ENCODE measurements around the gene PITPNC1. TPM values are rescaled to one million over a fixed set of nuclear protein-coding genes. Genes with fewer than 3 reads are reported as not detected.
A peak's percentile ranks its signal among the peaks of the same experiment; 100 is the strongest.
"Not testable (repeated sequence)": the region's sequence is repeated elsewhere in the genome, so short reads cannot be mapped to it uniquely, and the experiment has no call there.

PITPNC1 gene
- total RNA-seq, 6 donors from 2014 or later, result 8.5 to 23.3 (median 13.7) TPM

GRCh38 chr17:67422897-67423296, 45.8 kb downstream of the PITPNC1 start:
- WGBS, 2 donors, result 92 to 96% methylated on average over 4 of the region's 4 CpGs
- H3K4me3 ChIP-seq, result no peak overlapping the region
- ATAC-seq (ENCODE audit: low FRiP score in 2 of 2), result no peak
- no peaks in the 10 kb centered on the region for H3K9me3 ChIP-seq
- no peaks in the 10 kb centered on the region for H3K27me3 ChIP-seq
- no peak for TF ChIP-seq EP300 (IDR thresholded peaks at IDR 0.05)
- TF ChIP-seq POLR2AphosphoS5 (IDR thresholded peaks at IDR 0.05), result no peak
- TF ChIP-seq CTCF (IDR thresholded peaks at IDR 0.05), result no peak
- no peaks in the 10 kb centered on the region for H3K36me3 ChIP-seq
- peak overlapping the region; percentile 60 to 80 (median 74) for H3K27ac ChIP-seq
- DNase-seq, result no peak
- peaks cover 19 to 30% (median 26%) of the 10 kb centered on the region in 4 donors for H3K4me1 ChIP-seq

- no peak for ATAC-seq (ENCODE audit: low FRiP score in 2 of 2)
- WGBS, 2 donors, result 83 to 90% methylated on average over 5 of the region's 5 CpGs
- TF ChIP-seq POLR2A (IDR thresholded peaks at IDR 0.05) (no peak), CTCF (IDR thresholded peaks at IDR 0.05) (no peak), EP300 (IDR thresholded peaks at IDR 0.05) (no peak), POLR2AphosphoS5 (IDR thresholded peaks at IDR 0.05) (no peak)
Observed at GRCh38 chr17:67425571-67426160, 48.6 kb downstream of the PITPNC1 start.

GRCh38 chr17:67427424-67427823, 50.3 kb downstream of the PITPNC1 start:
- no peak for ATAC-seq (ENCODE audit: low FRiP score in 2 of 2)
- no peak overlapping the region for H3K27ac ChIP-seq
- TF ChIP-seq POLR2A (IDR thresholded peaks at IDR 0.05), result no peak
- no peak for TF ChIP-seq EP300 (IDR thresholded peaks at IDR 0.05)
- TF ChIP-seq CTCF (IDR thresholded peaks at IDR 0.05), result no peak
- TF ChIP-seq POLR2AphosphoS5 (IDR thresholded peaks at IDR 0.05), result no peak
- no peaks in the 10 kb centered on the region for H3K27me3 ChIP-seq
- H3K9me3 ChIP-seq, result no peaks in the 10 kb centered on the region
- peaks cover 8 to 24% (median 12%) of the 10 kb centered on the region in 4 donors for H3K4me1 ChIP-seq
- H3K36me3 ChIP-seq, result no peaks in the 10 kb centered on the region
- no peak for DNase-seq
- H3K4me3 ChIP-seq, result no peak overlapping the region
- WGBS, 2 donors, result 92 to 94% methylated on average over 4 of the region's 4 CpGs

More at GRCh38 chr17:67425571-67426160, 48.6 kb downstream of the PITPNC1 start:
- no peak for DNase-seq
- no peak overlapping the region for H3K4me3 ChIP-seq
- no peaks in the 10 kb centered on the region for H3K27me3 ChIP-seq
- peaks cover 17 to 30% (median 18%) of the 10 kb centered on the region in 4 donors for H3K4me1 ChIP-seq
- H3K36me3 ChIP-seq, result no peaks in the 10 kb centered on the region
- H3K27ac ChIP-seq, result no peak overlapping the region
- H3K9me3 ChIP-seq, result no peaks in the 10 kb centered on the region

DNA sequence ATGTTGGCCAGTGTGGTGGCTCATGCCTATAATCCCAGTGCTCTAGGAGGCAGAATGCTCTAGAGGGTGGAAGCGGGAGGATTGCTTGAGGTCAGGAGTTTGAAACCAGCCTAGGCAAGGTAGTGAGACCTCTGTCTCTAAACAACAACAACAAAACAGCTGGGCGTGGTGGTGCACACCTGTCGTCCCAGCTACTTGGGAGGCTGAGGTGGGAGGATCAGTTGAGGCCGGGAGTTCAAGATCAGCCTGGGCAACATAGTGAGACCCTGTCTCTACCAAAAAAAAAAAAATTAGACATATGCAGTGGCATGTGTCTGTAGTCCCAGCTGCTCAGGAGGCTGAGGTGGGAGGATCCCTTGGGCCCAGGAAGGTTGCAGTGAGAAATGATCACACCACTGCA, 53.4 kb downstream of the PITPNC1 start:
- Histone ChIP-seq H3K4me1 (peaks cover 30 to 42% (median 31%) of the 10 kb centered on the region in 4 donors), H3K27ac (peak overlapping the region in 1 of 4 donors; percentile 75)
- not testable (repeated sequence) for H3K4me3 ChIP-seq; H3K36me3 ChIP-seq; ATAC-seq (ENCODE audit: low FRiP score in 2 of 2); DNase-seq; H3K9me3 ChIP-seq; H3K27me3 ChIP-seq
- 98 to 100% methylated on average over 4 of the region's 4 CpGs for WGBS, 2 donors

DNA sequence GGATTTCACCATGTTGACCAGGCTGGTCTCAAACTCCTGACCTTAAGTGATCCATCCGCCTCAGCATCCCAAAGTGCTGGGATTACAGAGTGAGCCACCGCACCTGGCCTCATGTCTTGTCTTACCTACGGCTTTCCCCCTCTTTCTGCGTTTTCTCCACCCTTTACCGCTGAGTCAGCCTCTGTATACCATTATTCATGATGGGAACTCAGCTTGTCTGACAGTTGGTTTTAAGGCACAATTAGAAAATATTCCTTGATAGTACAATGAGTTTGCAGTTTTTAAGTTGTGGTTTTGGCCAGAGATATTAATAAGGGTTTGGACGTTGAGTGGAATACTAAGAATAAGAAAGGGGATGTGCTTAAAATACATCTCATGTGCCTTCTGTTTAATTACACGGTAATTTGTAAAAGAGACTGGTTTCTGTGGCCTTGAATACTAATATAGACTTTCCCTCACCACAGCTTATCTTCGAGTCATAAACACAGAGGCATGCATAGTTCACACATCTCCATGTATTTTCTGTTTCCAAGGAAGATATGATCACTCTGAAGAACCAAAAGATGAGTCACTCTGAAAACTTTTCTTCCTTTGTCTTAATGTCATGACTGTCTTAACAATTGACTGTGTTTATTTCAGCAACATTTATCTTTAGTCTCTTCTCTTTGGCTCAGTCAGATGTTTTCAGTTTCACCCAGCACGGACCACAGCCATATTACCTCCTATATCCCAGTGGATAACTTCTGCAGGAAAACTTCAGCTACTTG, 54.4 kb downstream of the PITPNC1 start:
- 46 to 59% methylated on average over 9 of the region's 9 CpGs for WGBS, 2 donors
- no peaks in the 10 kb centered on the region for H3K36me3 ChIP-seq
- no peaks in the 10 kb centered on the region for H3K27me3 ChIP-seq
- DNase-seq, result no peak
- no peak overlapping the region for H3K4me3 ChIP-seq
- peak overlapping the region; percentile 57 to 75 (median 68) for H3K27ac ChIP-seq
- no peaks in the 10 kb centered on the region for H3K9me3 ChIP-seq
- H3K4me1 ChIP-seq, result peaks cover 33 to 51% (median 39%) of the 10 kb centered on the region in 4 donors
- ATAC-seq (ENCODE audit: low FRiP score in 2 of 2), result peak in 1 of 2 donors; percentile 42
- TF ChIP-seq EP300 (IDR thresholded peaks at IDR 0.05) (peak in 2 of 4 donors; percentile 15 to 24), POLR2AphosphoS5 (IDR thresholded peaks at IDR 0.05) (peak in 1 of 2 donors; percentile 49), POLR2A (IDR thresholded peaks at IDR 0.05) (no peak)

Data from upper lobe of left lung (tissue), 6 donors.